ENCODE data around the gene CDC25C. TPM values are rescaled to one million over a fixed set of nuclear protein-coding genes. Genes with fewer than 3 reads are reported as not detected.

The CDC25C gene
- total and polyA plus RNA-seq, 2 experiments from 2014 or later, result 5.0 to 16.2 TPM

DNA sequence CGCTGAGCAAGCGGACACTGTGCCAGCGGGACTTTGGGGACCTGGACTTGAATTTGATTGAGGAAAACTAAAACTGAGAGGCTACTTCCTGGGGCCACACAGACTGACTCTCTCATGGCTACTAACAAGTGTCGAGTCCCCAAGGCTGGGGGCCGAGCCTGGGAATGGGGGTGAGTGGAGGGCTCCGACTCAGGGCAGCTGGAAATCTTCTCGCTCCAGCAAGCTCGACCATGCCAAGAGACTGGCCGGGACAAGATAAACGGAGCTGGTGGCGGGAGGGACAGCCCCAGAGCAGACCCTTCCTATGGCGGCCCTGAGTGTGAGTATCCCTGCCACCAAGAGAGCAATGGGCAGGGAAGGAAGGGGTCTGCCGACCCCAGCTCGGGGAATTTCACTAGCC lies 15.3 kb upstream of the CDC25C start:
- no peaks in the 10 kb centered on the region for H3K4me1 ChIP-seq (ENCODE audit: low read depth)
- no peak overlapping the region for H3K4me3 ChIP-seq
- no peaks in the 10 kb centered on the region for H3K27me3 ChIP-seq
- no peak overlapping the region for H3K27ac ChIP-seq
- no peaks in the 10 kb centered on the region for H3K9me3 ChIP-seq (ENCODE audit: low read depth)
- H3K36me3 ChIP-seq, result peaks cover 45% of the 10 kb centered on the region
- TF ChIP-seq, protein P1, sequence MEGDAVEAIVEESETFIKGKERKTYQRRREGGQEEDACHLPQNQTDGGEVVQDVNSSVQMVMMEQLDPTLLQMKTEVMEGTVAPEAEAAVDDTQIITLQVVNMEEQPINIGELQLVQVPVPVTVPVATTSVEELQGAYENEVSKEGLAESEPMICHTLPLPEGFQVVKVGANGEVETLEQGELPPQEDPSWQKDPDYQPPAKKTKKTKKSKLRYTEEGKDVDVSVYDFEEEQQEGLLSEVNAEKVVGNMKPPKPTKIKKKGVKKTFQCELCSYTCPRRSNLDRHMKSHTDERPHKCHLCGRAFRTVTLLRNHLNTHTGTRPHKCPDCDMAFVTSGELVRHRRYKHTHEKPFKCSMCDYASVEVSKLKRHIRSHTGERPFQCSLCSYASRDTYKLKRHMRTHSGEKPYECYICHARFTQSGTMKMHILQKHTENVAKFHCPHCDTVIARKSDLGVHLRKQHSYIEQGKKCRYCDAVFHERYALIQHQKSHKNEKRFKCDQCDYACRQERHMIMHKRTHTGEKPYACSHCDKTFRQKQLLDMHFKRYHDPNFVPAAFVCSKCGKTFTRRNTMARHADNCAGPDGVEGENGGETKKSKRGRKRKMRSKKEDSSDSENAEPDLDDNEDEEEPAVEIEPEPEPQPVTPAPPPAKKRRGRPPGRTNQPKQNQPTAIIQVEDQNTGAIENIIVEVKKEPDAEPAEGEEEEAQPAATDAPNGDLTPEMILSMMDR (IDR thresholded peaks at IDR 0.05; ENCODE audit: low read depth, low read length), result no peak
- no peak for DNase-seq (ENCODE audit: low read depth in 1 of 2, low spot score in 1 of 2)

DNA sequence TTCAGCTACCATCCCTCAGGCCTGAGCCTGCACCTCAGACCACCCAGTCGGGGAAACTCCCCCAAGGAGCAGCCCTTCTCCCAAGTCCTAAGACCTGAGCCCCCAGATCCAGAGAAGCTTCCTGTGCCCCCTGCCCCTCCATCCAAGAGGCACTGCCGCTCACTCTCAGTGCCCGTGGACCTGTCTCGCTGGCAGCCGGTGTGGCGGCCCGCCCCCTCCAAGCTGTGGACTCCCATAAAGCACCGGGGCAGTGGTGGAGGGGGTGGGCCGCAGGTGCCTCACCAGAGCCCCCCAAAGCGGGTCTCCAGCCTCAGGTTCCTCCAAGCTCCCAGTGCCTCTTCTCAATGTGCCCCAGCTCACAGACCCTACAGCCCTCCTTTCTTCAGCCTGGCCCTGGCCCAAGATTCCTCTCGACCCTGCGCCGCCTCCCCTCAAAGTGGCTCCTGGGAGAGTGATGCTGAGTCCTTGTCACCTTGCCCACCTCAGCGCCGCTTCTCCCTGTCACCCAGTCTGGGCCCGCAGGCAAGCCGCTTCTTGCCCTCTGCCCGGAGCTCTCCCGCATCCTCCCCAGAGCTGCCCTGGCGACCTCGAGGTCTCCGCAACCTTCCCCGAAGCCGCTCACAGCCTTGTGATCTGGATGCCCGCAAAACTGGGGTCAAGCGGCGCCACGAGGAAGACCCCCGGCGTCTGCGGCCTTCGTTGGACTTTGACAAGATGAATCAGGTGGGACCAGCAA lies 13.5 kb upstream of the CDC25C start:
- Histone ChIP-seq H3K27ac (no peak overlapping the region), H3K4me1 (ENCODE audit: low read depth) (peaks cover 8% of the 10 kb centered on the region), H3K4me3 (no peak overlapping the region), H3K36me3 (peaks cover 48% of the 10 kb centered on the region), H3K9me3 (ENCODE audit: low read depth) (no peaks in the 10 kb centered on the region), H3K27me3 (no peaks in the 10 kb centered on the region)
- TF ChIP-seq, protein P1 (IDR thresholded peaks at IDR 0.05; ENCODE audit: low read depth, low read length), result no peak
- DNase-seq (ENCODE audit: low read depth in 1 of 2, low spot score in 1 of 2), result no peak

DNA sequence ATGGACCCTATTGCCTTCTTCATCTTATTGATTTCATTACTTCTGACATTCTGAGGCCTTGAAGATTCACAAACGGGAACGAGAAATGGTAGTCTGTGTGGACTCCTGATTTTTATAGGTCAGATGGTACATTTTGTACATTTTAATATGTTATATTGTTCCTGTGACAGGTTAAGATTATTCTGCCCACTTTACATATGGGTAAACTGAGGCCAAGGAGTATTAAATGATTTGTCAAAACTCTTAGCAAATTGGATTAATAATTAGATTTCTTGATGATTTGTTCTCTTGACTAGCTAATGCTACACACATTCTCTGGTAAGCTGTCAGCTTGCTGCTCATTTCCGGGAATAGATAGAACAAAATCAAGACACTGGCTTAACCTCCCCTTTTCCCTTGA lies 8.4 kb upstream of the CDC25C start:
- peaks cover 20% of the 10 kb centered on the region for H3K4me1 ChIP-seq (ENCODE audit: low read depth)
- DNase-seq (ENCODE audit: low read depth in 1 of 2, low spot score in 1 of 2), result no peak
- H3K27me3 ChIP-seq, result no peaks in the 10 kb centered on the region
- peak overlapping the region; percentile 100 for H3K27ac ChIP-seq
- TF ChIP-seq, protein P1 (IDR thresholded peaks at IDR 0.05; ENCODE audit: low read depth, low read length), result no peak
- H3K4me3 ChIP-seq, result peak overlapping the region; percentile 79
- H3K36me3 ChIP-seq, result peaks cover 24% of the 10 kb centered on the region
- no peaks in the 10 kb centered on the region for H3K9me3 ChIP-seq (ENCODE audit: low read depth)

DNA sequence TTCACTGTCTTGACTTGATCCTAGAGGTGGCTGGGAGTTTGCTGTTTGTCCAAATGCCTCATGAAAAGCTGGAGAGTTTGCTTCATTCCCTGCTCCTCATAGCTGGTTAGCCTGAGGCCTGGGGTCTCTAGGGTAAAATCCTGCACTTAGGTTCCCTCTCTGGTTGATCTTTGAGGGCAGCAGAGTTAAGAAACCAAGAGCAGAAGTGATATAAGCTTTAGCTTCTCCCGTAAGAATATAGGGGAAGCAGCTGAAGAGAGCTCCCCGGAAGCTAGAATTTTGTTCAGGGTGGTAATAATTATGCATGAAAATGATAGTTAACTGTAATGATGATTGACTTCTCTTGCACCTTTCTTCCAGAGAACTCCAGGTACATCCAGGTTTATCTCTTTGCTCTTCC lies 7.9 kb upstream of the CDC25C start:
- Histone ChIP-seq H3K9me3 (ENCODE audit: low read depth) (no peaks in the 10 kb centered on the region), H3K4me3 (peak overlapping the region; percentile 79), H3K36me3 (peaks cover 18% of the 10 kb centered on the region), H3K4me1 (ENCODE audit: low read depth) (peaks cover 20% of the 10 kb centered on the region), H3K27ac (peak overlapping the region; percentile 100), H3K27me3 (no peaks in the 10 kb centered on the region)
- DNase-seq (ENCODE audit: low read depth in 1 of 2, low spot score in 1 of 2), result no peak
- TF ChIP-seq, protein P1 (IDR thresholded peaks at IDR 0.05; ENCODE audit: low read depth, low read length), result no peak

DNA sequence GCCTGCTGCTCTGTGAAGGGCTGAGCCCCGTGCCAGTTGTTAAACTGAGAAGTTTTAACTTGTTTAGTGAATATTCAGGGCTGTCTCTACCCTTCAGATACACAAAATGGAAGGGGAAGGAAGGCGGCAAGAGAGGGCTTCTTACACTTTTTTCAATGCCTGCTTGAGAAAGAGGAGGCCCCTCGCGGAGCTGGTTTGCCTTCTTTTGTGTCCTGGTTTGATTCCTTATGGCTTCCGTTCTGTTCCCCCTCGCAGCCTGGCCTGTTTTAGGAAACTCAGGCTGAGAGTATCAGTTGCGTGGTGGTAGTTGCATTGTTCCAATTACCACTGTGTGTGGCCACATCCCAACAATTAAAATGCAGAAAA lies 7.5 kb upstream of the CDC25C start:
- H3K27ac ChIP-seq, result peak overlapping the region; percentile 100
- H3K27me3 ChIP-seq, result no peaks in the 10 kb centered on the region
- TF ChIP-seq, protein P1 (IDR thresholded peaks at IDR 0.05; ENCODE audit: low read depth, low read length), result no peak
- no peaks in the 10 kb centered on the region for H3K9me3 ChIP-seq (ENCODE audit: low read depth)
- peaks cover 20% of the 10 kb centered on the region for H3K4me1 ChIP-seq (ENCODE audit: low read depth)
- H3K36me3 ChIP-seq, result peaks cover 15% of the 10 kb centered on the region
- DNase-seq (ENCODE audit: low read depth in 1 of 2, low spot score in 1 of 2), result peak in 1 of 2 donors; percentile 32
- peak overlapping the region; percentile 79 for H3K4me3 ChIP-seq
